PC-9 (cell line): Measurements from ENCODE around the gene CACYBP. TPM values are rescaled to one million over a fixed set of nuclear protein-coding genes. Genes with fewer than 3 reads are reported as not detected.

Source experiments
- BruUV-seq: library from RNA; stranded (reverse); fragments of 400-500 nt; replicated peaks from 2 replicates; lab custom pipeline; 2021; lab: Mats Ljungman, UMichigan
- CTCF ChIA-PET: fragments of 300-600 bp; sonication (Branson Sonifier 250); formaldehyde crosslinking; loops from one replicate; lab custom pipeline; 2022; ENCODE audit warnings: antibody characterized with exemption; lab: Charles Lee
- POLR2A ChIA-PET: fragments of 300-600 bp; sonication (Branson Sonifier 250); formaldehyde crosslinking; loops from one replicate; lab custom pipeline; 2022; ENCODE audit warnings: antibody characterized with exemption; ENCODE audit not compliant: unreplicated experiment; lab: Charles Lee
- DNase-seq, 2 experiments: peaks; one replicate each; pipeline versions ENCODE4 v3.0.0 to v3.0.0-alpha.2; 2015 to 2022; ENCODE audit warnings: mixed read lengths in 1 of 2
- H2AFZ ChIP-seq: fragments of 200-600 bp; sonication (generic); 2 replicates; pipeline ENCODE4 v1.8.1; 2017; ENCODE audit warnings: antibody characterized with exemption
- H3F3A ChIP-seq: fragments of 200-600 bp; sonication (generic); 2 replicates; pipeline ENCODE4 v1.8.1; 2017; ENCODE audit warnings: antibody characterized with exemption, mild to moderate bottlenecking, low read depth; ENCODE audit not compliant: insufficient read depth
- H3K27ac ChIP-seq: fragments of 200-600 bp; sonication (generic); 2 replicates; pipeline ENCODE4 v1.6.1; 2016; ENCODE audit warnings: mixed run types
- H3K27me3 ChIP-seq: fragments of 200-600 bp; sonication (generic); 2 replicates; pipeline ENCODE4 v1.6.1; 2016; ENCODE audit warnings: low read depth, mixed run types; ENCODE audit not compliant: insufficient read depth
- H3K36me3 ChIP-seq: fragments of 200-600 bp; sonication (generic); 2 replicates; pipeline ENCODE4 v1.6.1; 2016; ENCODE audit warnings: low read depth, mixed run types
- H3K4me1 ChIP-seq: fragments of 200-600 bp; sonication (generic); replicated peaks from 2 replicates; pipeline ENCODE4 v1.6.1; 2016; ENCODE audit warnings: mixed run types; ENCODE audit not compliant: insufficient read depth
- H3K4me2 ChIP-seq: fragments of 200-600 bp; sonication (generic); 2 replicates; pipeline ENCODE4 v1.6.1; 2017; ENCODE audit warnings: mixed run types
- H3K4me3 ChIP-seq: fragments of 200-600 bp; sonication (generic); 2 replicates; pipeline ENCODE4 v1.6.1; 2016; ENCODE audit warnings: mixed run types
- H3K79me2 ChIP-seq: fragments of 200-600 bp; sonication (generic); 2 replicates; pipeline ENCODE4 v1.6.1; 2017; ENCODE audit warnings: low read depth, mixed run types
- H3K9me2 ChIP-seq: fragments of 200-600 bp; sonication (generic); 2 replicates; pipeline ENCODE4 v1.8.1; 2017; ENCODE audit warnings: mild to moderate bottlenecking; ENCODE audit not compliant: insufficient read depth
- H3K9me3 ChIP-seq: fragments of 200-600 bp; sonication (generic); 2 replicates; pipeline ENCODE4 v1.8.1; 2016; ENCODE audit warnings: low read depth; ENCODE audit not compliant: insufficient read depth
- H4K20me1 ChIP-seq: fragments of 200-600 bp; sonication (generic); 2 replicates; pipeline ENCODE4 v1.8.1; 2017; ENCODE audit not compliant: insufficient read depth
- EZH2 ChIP-seq: fragments of 200-600 bp; sonication (generic); IDR thresholded peaks from 2 replicates; pipeline ENCODE4 v1.8.0; 2017; ENCODE audit warnings: antibody characterized with exemption, low read depth
- intact Hi-C: fragments of 100-400 bp; cut with micrococcal nuclease; formaldehyde crosslinking; loops from one replicate; pipeline ENCODE4 v1.10.0; 2022; ENCODE audit not compliant: unreplicated experiment
- total RNA-seq: library from RNA; stranded (reverse); gene quantifications from 2 replicates; pipeline ENCODE4 v1.2.3, GENCODE V29; 2021
- TF ChIP-seq, protein P1 (sequence below): fragments of 200-600 bp; sonication (generic); conservative IDR thresholded peaks from 2 replicates; pipeline ENCODE4 v1.6.1; 2017; ENCODE audit warnings: mixed run types, antibody characterized with exemption, mild to moderate bottlenecking, moderate library complexity

CACYBP gene
- total RNA-seq, 1 experiment from 2014 or later: 156 TPM

DNA sequence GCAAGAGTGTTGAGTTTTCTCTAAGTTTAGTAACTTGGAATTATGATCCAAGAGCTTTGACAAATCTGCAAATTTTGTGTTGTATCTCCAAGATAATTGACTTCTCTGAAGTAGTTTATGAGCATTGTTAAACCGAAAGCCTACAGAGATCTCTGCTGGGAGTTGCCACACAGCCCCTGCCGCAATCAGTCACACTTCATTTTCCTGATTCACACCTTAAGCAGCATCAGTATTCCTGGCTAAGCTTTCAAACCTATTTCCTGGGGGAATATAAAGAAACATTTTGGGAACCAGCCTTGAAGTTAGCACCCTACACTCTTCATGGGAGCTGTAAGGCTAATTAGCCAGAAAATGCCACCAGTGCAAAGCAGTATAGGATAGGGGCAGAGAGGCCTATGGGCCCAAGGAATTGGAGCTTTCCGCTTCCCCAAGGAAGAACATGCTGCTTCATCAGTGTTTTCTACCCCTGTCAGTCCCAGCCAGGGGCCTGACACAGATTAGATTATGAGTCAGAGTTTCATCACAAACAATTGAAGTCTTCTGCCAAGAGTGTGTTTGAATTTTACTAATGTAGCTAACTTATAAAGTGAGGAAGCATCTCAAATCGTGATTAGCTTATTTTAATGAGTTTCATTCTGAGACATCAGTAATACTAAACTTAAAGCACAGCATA is 23.2 kb upstream of the CACYBP start:
- no peaks in the 10 kb centered on the region for H3K27me3 ChIP-seq
- H3K4me3 ChIP-seq: no peak overlapping the region
- ChIA-PET CTCF (interaction anchor here (0.6 kb wide), 1 partner anchor 178 kb away, joined by 3 read pairs; no protein-coding TSS in a partner anchor), POLR2A (no interaction called here)
- peaks cover 21% of the 10 kb centered on the region for H3K4me1 ChIP-seq
- no peak overlapping the region for H2AFZ ChIP-seq
- no peak overlapping the region for H3K4me2 ChIP-seq
- no peaks in the 10 kb centered on the region for H3K9me3 ChIP-seq
- H3K27ac ChIP-seq: peak overlapping the region; percentile 38
- no peaks in the 10 kb centered on the region for H3K36me3 ChIP-seq
- H3F3A ChIP-seq: peaks cover 18% of the 10 kb centered on the region; the same call in 1 of the 2 replicates
- H4K20me1 ChIP-seq: no peaks in the 10 kb centered on the region
- intact Hi-C loops: no loop called here
- TF ChIP-seq, protein P1, sequence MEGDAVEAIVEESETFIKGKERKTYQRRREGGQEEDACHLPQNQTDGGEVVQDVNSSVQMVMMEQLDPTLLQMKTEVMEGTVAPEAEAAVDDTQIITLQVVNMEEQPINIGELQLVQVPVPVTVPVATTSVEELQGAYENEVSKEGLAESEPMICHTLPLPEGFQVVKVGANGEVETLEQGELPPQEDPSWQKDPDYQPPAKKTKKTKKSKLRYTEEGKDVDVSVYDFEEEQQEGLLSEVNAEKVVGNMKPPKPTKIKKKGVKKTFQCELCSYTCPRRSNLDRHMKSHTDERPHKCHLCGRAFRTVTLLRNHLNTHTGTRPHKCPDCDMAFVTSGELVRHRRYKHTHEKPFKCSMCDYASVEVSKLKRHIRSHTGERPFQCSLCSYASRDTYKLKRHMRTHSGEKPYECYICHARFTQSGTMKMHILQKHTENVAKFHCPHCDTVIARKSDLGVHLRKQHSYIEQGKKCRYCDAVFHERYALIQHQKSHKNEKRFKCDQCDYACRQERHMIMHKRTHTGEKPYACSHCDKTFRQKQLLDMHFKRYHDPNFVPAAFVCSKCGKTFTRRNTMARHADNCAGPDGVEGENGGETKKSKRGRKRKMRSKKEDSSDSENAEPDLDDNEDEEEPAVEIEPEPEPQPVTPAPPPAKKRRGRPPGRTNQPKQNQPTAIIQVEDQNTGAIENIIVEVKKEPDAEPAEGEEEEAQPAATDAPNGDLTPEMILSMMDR: no peak
- no peak for TF ChIP-seq EZH2
- H3K79me2 ChIP-seq: no peaks in the 10 kb centered on the region
- no peaks in the 10 kb centered on the region for H3K9me2 ChIP-seq
- peak in 1 of 2 experiments; percentile 59 for DNase-seq
- BruUV-seq: no TSS peak

DNA sequence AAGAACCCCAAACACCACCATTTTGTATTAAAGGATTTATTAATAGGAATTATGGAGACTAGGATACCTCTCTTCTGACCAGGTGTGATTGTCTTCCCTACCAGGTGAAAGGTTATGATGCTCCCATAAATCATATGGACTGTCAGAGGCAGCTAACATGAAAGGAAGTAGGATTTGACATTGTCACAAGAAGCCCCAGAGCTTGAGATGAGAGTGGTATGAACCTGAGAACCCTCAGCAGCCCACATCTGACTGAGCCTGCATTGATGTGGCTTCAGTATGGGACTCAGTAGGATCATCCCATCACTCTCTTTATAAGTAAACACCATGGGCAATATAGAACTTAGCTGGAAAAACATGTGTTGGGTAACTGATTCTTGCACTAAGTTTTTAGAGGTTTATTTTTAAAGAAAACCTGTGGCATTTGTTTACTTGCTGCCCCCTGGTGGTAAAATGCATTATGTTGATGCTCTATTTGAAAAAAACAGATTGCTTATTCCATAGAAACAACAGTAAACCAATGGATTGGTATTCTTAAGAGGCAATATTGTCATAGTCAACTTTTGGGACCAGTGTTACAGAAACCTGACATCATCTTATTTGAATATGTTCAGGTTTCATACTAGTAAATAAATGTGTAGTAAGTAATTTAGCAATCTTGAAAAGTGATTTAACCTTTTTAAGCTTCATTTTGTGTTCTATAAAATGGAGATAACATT is 16.6 kb upstream of the CACYBP start:
- no peaks in the 10 kb centered on the region for H3K79me2 ChIP-seq
- TF ChIP-seq, protein P1: peak; percentile 88
- no peak for TF ChIP-seq EZH2
- H3F3A ChIP-seq: no peaks in the 10 kb centered on the region
- no peaks in the 10 kb centered on the region for H3K9me3 ChIP-seq
- no peak overlapping the region for H3K4me3 ChIP-seq
- H3K27ac ChIP-seq: no peak overlapping the region
- no peak overlapping the region for H3K4me2 ChIP-seq
- no peaks in the 10 kb centered on the region for H3K4me1 ChIP-seq
- H3K27me3 ChIP-seq: no peaks in the 10 kb centered on the region
- H2AFZ ChIP-seq: no peak overlapping the region
- ChIA-PET POLR2A (no interaction called here), CTCF (interaction anchor here (0.6 to 1.2 kb wide), 2 partner anchors 100 to 106 kb away, joined by 3 read pairs; no protein-coding TSS in a partner anchor)
- peak in 1 of 2 experiments; percentile 59 for DNase-seq
- intact Hi-C loops: loop anchor here (2.0 to 5.0 kb wide), 2 partner anchors 100 to 211 kb away; no protein-coding TSS in a partner anchor
- H4K20me1 ChIP-seq: no peaks in the 10 kb centered on the region
- no TSS peak for BruUV-seq
- H3K36me3 ChIP-seq: no peaks in the 10 kb centered on the region
- no peaks in the 10 kb centered on the region for H3K9me2 ChIP-seq

DNA sequence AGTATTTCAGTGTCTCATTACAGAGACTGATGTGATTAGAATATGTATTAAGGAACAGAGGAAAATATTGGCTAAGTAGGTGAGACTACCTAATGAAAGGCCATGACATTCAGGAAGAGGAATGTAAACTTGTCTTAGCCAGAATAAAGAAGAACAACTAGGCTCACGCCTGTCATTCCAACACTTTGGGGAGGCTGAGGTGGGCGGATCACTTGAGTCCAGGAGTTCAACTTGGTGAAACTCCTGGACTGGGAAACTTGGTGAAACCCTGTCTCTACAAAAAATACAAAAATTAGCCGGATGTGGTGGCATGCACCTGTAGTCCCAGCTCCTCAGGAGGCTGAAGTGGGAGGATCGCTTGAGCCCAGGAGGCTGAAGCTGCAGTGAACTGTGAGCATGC is 14.8 kb upstream of the CACYBP start:
- Histone ChIP-seq H3K4me3 (no peak overlapping the region), H3K9me3 (no peaks in the 10 kb centered on the region), H3K36me3 (no peaks in the 10 kb centered on the region), H2AFZ (no peak overlapping the region), H3K4me2 (no peak overlapping the region), H3K9me2 (no peaks in the 10 kb centered on the region), H3K27ac (no peak overlapping the region), H3K79me2 (no peaks in the 10 kb centered on the region), H3F3A (no peaks in the 10 kb centered on the region), H4K20me1 (no peaks in the 10 kb centered on the region), H3K27me3 (no peaks in the 10 kb centered on the region), H3K4me1 (no peaks in the 10 kb centered on the region)
- ChIA-PET POLR2A (no interaction called here), CTCF (no interaction called here)
- DNase-seq: no peak
- intact Hi-C loops: loop anchor here (5.0 kb wide), 1 partner anchor 213 kb away; no protein-coding TSS in a partner anchor
- TF ChIP-seq, protein P1: no peak
- TF ChIP-seq EZH2: no peak
- BruUV-seq: no TSS peak
